Measurements from ENCODE around the gene SAT2.
A peak's percentile ranks its signal among the peaks of the same experiment; 100 is the strongest.

The SAT2 gene

GRCh38 chr17:7613769-7614424 is 13.7 kb downstream of the SAT2 start (continued):
- TF ChIP-seq ZNF639 (tag by site-specific recombination; IDR thresholded peaks at IDR 0.05) (no peak), PRDM10 (tag by site-specific recombination; IDR thresholded peaks at IDR 0.05) (peak; percentile 82), ZNF404 (tag by site-specific recombination; IDR thresholded peaks at IDR 0.05) (no peak), ZSCAN23 (tag by site-specific recombination; IDR thresholded peaks at IDR 0.05) (no peak), ZNF548 (tag by site-specific recombination; IDR thresholded peaks at IDR 0.05) (no peak), ZBTB20 (tag by site-specific recombination; IDR thresholded peaks at IDR 0.05) (peak; percentile 74; the same call in 1 of the 2 replicates), PRDM4 (tag by site-specific recombination; IDR thresholded peaks at IDR 0.05) (no peak), YY1 (tag by site-specific recombination; IDR thresholded peaks at IDR 0.05) (no peak), ZNF645 (tag by site-specific recombination; IDR thresholded peaks at IDR 0.05) (no peak), TCF7L2 (IDR thresholded peaks at IDR 0.05; ENCODE audit: borderline replicate concordance, low read depth, low read length) (no peak), KLF1 (tag by site-specific recombination; IDR thresholded peaks at IDR 0.05) (no peak), ZNF391 (tag by site-specific recombination; IDR thresholded peaks at IDR 0.05; ENCODE audit: borderline replicate concordance, low read depth) (no peak), SCRT1 (tag by site-specific recombination; IDR thresholded peaks at IDR 0.05; ENCODE audit: borderline replicate concordance) (no peak), ZNF26 (tag by site-specific recombination; IDR thresholded peaks at IDR 0.05) (no peak), KLF10 (tag by site-specific recombination; IDR thresholded peaks at IDR 0.05) (no peak), MEIS1 (CRISPR knock-in tag; IDR thresholded peaks at IDR 0.05; ENCODE audit: borderline replicate concordance) (no peak), ZFP41 (tag by site-specific recombination; IDR thresholded peaks at IDR 0.05; ENCODE audit: borderline replicate concordance) (no peak), ZNF362 (tag by site-specific recombination; IDR thresholded peaks at IDR 0.05) (no peak), ZNF677 (tag by site-specific recombination; IDR thresholded peaks at IDR 0.05) (no peak)
- TF ChIP-seq, protein P1, sequence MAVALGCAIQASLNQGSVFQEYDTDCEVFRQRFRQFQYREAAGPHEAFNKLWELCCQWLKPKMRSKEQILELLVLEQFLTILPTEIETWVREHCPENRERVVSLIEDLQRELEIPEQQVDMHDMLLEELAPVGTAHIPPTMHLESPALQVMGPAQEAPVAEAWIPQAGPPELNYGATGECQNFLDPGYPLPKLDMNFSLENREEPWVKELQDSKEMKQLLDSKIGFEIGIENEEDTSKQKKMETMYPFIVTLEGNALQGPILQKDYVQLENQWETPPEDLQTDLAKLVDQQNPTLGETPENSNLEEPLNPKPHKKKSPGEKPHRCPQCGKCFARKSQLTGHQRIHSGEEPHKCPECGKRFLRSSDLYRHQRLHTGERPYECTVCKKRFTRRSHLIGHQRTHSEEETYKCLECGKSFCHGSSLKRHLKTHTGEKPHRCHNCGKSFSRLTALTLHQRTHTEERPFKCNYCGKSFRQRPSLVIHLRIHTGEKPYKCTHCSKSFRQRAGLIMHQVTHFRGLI (tag by site-specific recombination; IDR thresholded peaks at IDR 0.05) = no peak
- TF ChIP-seq, protein P2, sequence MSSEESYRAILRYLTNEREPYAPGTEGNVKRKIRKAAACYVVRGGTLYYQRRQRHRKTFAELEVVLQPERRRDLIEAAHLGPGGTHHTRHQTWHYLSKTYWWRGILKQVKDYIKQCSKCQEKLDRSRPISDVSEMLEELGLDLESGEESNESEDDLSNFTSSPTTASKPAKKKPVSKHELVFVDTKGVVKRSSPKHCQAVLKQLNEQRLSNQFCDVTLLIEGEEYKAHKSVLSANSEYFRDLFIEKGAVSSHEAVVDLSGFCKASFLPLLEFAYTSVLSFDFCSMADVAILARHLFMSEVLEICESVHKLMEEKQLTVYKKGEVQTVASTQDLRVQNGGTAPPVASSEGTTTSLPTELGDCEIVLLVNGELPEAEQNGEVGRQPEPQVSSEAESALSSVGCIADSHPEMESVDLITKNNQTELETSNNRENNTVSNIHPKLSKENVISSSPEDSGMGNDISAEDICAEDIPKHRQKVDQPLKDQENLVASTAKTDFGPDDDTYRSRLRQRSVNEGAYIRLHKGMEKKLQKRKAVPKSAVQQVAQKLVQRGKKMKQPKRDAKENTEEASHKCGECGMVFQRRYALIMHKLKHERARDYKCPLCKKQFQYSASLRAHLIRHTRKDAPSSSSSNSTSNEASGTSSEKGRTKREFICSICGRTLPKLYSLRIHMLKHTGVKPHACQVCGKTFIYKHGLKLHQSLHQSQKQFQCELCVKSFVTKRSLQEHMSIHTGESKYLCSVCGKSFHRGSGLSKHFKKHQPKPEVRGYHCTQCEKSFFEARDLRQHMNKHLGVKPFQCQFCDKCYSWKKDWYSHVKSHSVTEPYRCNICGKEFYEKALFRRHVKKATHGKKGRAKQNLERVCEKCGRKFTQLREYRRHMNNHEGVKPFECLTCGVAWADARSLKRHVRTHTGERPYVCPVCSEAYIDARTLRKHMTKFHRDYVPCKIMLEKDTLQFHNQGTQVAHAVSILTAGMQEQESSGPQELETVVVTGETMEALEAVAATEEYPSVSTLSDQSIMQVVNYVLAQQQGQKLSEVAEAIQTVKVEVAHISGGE (tag by site-specific recombination; conservative IDR thresholded peaks at IDR 0.05; ENCODE audit: low read depth) = no peak; the same call in 1 of the 2 replicates
